Natural killer cell (primary cell): Measurements from ENCODE around the gene MEPCE. TPM values are rescaled to one million over a fixed set of nuclear protein-coding genes. Genes with fewer than 3 reads are reported as not detected.

ENCODE experiments used
- ATAC-seq, 3 donors: fragments of 150-1000 bp in 2 of 3; fragments of 200-7000 bp in 1 of 3; cut with Tn5 transposase; 1 replicate in 1 of 3; 2 replicates in 2 of 3; pipeline ENCODE4 v1.10.0; 2021; ENCODE audit warnings: mild to moderate bottlenecking in 2 of 3, moderate library complexity in 2 of 3
- DNase-seq, 2 donors: peaks; one replicate each; pipeline versions ENCODE4 v3.0.0 to v3.0.0-alpha.2; 2013 to 2021; ENCODE audit warnings: mixed read lengths in 1 of 2
- H3K27ac ChIP-seq: one replicate; pipeline ENCODE4 v1.5.1; 2013; ENCODE audit warnings: mild to moderate bottlenecking, low read length
- H3K27me3 ChIP-seq: one replicate; pipeline ENCODE4 v1.6.1; 2013; ENCODE audit warnings: low read length; ENCODE audit not compliant: control insufficient read depth, insufficient read depth
- H3K36me3 ChIP-seq: one replicate; pipeline ENCODE4 v1.6.1; 2013; ENCODE audit warnings: low read length; ENCODE audit not compliant: control insufficient read depth, insufficient read depth
- H3K4me1 ChIP-seq: one replicate; pipeline ENCODE4 v1.6.1; 2013; ENCODE audit warnings: low read length; ENCODE audit not compliant: control insufficient read depth, insufficient read depth
- H3K4me3 ChIP-seq: one replicate; pipeline ENCODE4 v1.5.1; 2013; ENCODE audit warnings: low read length
- H3K9me3 ChIP-seq: one replicate; pipeline ENCODE4 v1.6.1; 2013; ENCODE audit warnings: low read length; ENCODE audit not compliant: control insufficient read depth, insufficient read depth
- H3K27ac Mint-ChIP-seq, 2 donors: one replicate each; pipeline ENCODE4 v1.8.0; 2022; ENCODE audit warnings: mild to moderate bottlenecking in 2 of 2, mixed read lengths in 2 of 2, moderate library complexity in 1 of 2
- H3K27me3 Mint-ChIP-seq, 2 donors: one replicate each; pipeline ENCODE4 v1.8.0; 2022; ENCODE audit warnings: low read depth in 2 of 2, mixed read lengths in 2 of 2
- H3K36me3 Mint-ChIP-seq: one replicate; pipeline ENCODE4 v1.8.0; 2022; ENCODE audit warnings: mixed read lengths
- H3K4me1 Mint-ChIP-seq, 2 donors: one replicate each; pipeline ENCODE4 v1.8.0; 2022; ENCODE audit warnings: mixed read lengths in 2 of 2
- H3K4me3 Mint-ChIP-seq: one replicate; pipeline ENCODE4 v1.8.0; 2022; ENCODE audit warnings: mild to moderate bottlenecking, moderate library complexity, mixed read lengths
- H3K9me3 Mint-ChIP-seq, 2 donors: one replicate each; pipeline ENCODE4 v1.8.0; 2022; ENCODE audit warnings: mixed read lengths in 2 of 2
- WGBS: methylation state at CpG from one replicate; pipeline ENCODE4 v1.1.7; 2013; ENCODE audit warnings: missing lambda C conversion rate; ENCODE audit not compliant: insufficient coverage; 5-methylcytosine and 5-hydroxymethylcytosine counted together
- intact Hi-C: fragments of 100-400 bp; cut with micrococcal nuclease; formaldehyde crosslinking; loops from one replicate; pipeline ENCODE4 v1.14.2; 2022
- total RNA-seq, 4 donors: library from RNA; stranded (reverse); fragments of 120-200 nt in 1 of 4; gene quantifications; one replicate each; pipeline versions ENCODE4 v1.2.3 to v1.2.4, GENCODE V29; 2013 to 2022
- TF ChIP-seq, protein P1 (sequence below): fragments of 200-600 bp; IDR thresholded peaks from one replicate; pipeline ENCODE4 v1.8.0; 2022; ENCODE audit warnings: antibody characterized with exemption

The MEPCE gene
- total RNA-seq, 3 donors from 2014 or later (not counting 1 experiment from before 2014, with no cell fraction given): 48.1 to 54.9 (median 54.1) TPM

- peaks cover 22% of the 10 kb centered on the region for H3K4me1 ChIP-seq
- Mint-ChIP-seq H3K4me3 (no peak overlapping the region), H3K36me3 (no peaks in the 10 kb centered on the region), H3K27me3 (no peaks in the 10 kb centered on the region), H3K9me3 (no peaks in the 10 kb centered on the region), H3K27ac (no peak overlapping the region), H3K4me1 (peaks cover 23 to 27% of the 10 kb centered on the region in 2 donors)
- intact Hi-C loops: no loop called here
- H3K27ac ChIP-seq: no peak overlapping the region
- no peak for ATAC-seq
- 97% methylated on average over 2 of the region's 2 CpGs for WGBS
- H3K36me3 ChIP-seq: no peaks in the 10 kb centered on the region
- TF ChIP-seq, protein P1, sequence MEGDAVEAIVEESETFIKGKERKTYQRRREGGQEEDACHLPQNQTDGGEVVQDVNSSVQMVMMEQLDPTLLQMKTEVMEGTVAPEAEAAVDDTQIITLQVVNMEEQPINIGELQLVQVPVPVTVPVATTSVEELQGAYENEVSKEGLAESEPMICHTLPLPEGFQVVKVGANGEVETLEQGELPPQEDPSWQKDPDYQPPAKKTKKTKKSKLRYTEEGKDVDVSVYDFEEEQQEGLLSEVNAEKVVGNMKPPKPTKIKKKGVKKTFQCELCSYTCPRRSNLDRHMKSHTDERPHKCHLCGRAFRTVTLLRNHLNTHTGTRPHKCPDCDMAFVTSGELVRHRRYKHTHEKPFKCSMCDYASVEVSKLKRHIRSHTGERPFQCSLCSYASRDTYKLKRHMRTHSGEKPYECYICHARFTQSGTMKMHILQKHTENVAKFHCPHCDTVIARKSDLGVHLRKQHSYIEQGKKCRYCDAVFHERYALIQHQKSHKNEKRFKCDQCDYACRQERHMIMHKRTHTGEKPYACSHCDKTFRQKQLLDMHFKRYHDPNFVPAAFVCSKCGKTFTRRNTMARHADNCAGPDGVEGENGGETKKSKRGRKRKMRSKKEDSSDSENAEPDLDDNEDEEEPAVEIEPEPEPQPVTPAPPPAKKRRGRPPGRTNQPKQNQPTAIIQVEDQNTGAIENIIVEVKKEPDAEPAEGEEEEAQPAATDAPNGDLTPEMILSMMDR: no peak
- no peak overlapping the region for H3K4me3 ChIP-seq
- DNase-seq: no peak
- H3K9me3 ChIP-seq: no peaks in the 10 kb centered on the region
- no peaks in the 10 kb centered on the region for H3K27me3 ChIP-seq
These were observed 35.6 kb upstream of the MEPCE start for GRCh38 chr7:100394077-100394476.

DNA sequence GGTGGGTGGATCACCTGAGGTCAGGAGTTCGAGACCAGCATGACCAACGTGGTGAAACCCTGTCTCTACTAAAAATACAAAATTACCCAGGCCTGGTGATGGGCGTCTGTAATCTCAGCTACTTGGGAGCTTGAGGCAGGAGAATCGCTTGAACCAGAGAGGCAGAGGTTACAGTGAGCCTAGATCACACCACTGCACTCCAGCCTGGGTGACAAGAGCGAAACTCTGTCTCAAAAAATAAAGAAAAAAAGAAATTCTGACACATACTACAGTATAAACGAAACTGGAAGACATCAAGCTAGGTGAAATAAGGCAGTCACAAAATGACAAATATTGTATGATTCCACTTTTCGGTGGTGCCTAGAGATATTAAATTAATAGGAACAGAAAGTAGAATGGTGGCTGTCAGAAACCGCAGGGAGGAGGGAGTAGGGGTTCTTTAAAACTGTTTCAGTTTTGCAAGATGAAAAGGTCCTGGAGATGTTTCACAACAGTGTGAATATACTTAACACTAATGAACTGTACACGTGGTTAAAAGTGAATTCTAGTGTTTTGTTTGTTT, 33.1 kb upstream of the MEPCE start:
- H3K27ac ChIP-seq: peak overlapping the region; percentile 65
- no peaks in the 10 kb centered on the region for H3K27me3 ChIP-seq
- intact Hi-C loops: loop anchor here (1.0 to 5.0 kb wide), 2 partner anchors 32 to 59 kb away; partner anchors contain the start of gene ZCWPW1
- TF ChIP-seq, protein P1: no peak
- Mint-ChIP-seq H3K9me3 (no peaks in the 10 kb centered on the region), H3K36me3 (no peaks in the 10 kb centered on the region), H3K27ac (peak overlapping the region; percentile 94 to 98), H3K4me1 (peaks cover 22 to 28% of the 10 kb centered on the region in 2 donors), H3K4me3 (peak overlapping the region; percentile 93), H3K27me3 (no peaks in the 10 kb centered on the region)
- DNase-seq: peak in 1 of 2 donors; percentile 70
- 20% methylated on average over 6 of the region's 9 CpGs for WGBS
- ATAC-seq: peak; percentile 90 to 94 (median 91)
- H3K4me1 ChIP-seq: peaks cover 22% of the 10 kb centered on the region
- no peak overlapping the region for H3K4me3 ChIP-seq
- no peaks in the 10 kb centered on the region for H3K36me3 ChIP-seq
- no peaks in the 10 kb centered on the region for H3K9me3 ChIP-seq

GRCh38 chr7:100397315-100398081, 32.1 kb upstream of the MEPCE start:
- Mint-ChIP-seq H3K9me3 (no peaks in the 10 kb centered on the region), H3K27me3 (no peaks in the 10 kb centered on the region), H3K27ac (peak overlapping the region; percentile 94 to 98), H3K4me3 (peak overlapping the region; percentile 93), H3K36me3 (no peaks in the 10 kb centered on the region), H3K4me1 (peaks cover 22 to 28% of the 10 kb centered on the region in 2 donors)
- Histone ChIP-seq H3K27me3 (no peaks in the 10 kb centered on the region), H3K4me1 (peaks cover 22% of the 10 kb centered on the region), H3K36me3 (no peaks in the 10 kb centered on the region), H3K27ac (peak overlapping the region; percentile 65), H3K9me3 (no peaks in the 10 kb centered on the region), H3K4me3 (no peak overlapping the region)
- DNase-seq (no peak), ATAC-seq (no peak)
- TF ChIP-seq, protein P1: no peak
- 83% methylated on average over 13 of the region's 13 CpGs for WGBS
- intact Hi-C loops: loop anchor here (5.0 kb wide), 1 partner anchor 60 kb away; no protein-coding TSS in a partner anchor
